Nephron progenitor cell (in vitro differentiated cells): ENCODE data around the gene SLBP.

ENCODE experiments used
- DNase-seq: peaks from one replicate; pipeline ENCODE4 v3.0.0; 2021
- H3K27ac Mint-ChIP-seq: 2 replicates; pipeline ENCODE4 v1.8.0; 2021; ENCODE audit warnings: mild to moderate bottlenecking, moderate library complexity, mixed read lengths
- H3K27me3 Mint-ChIP-seq: 2 replicates; pipeline ENCODE4 v1.8.0; 2021; ENCODE audit warnings: mild to moderate bottlenecking, low read depth, mixed read lengths; ENCODE audit not compliant: poor library complexity
- H3K36me3 Mint-ChIP-seq: 2 replicates; pipeline ENCODE4 v1.8.0; 2021; ENCODE audit warnings: low read depth, mixed read lengths
- H3K4me1 Mint-ChIP-seq: 2 replicates; pipeline ENCODE4 v1.8.0; 2021; ENCODE audit warnings: mixed read lengths
- H3K4me3 Mint-ChIP-seq: 2 replicates; pipeline ENCODE4 v1.8.0; 2021; ENCODE audit warnings: mild to moderate bottlenecking, moderate library complexity, mixed read lengths
- H3K9me3 Mint-ChIP-seq: 2 replicates; pipeline ENCODE4 v1.8.0; 2021; ENCODE audit warnings: mild to moderate bottlenecking, moderate library complexity, mixed read lengths
- TF ChIP-seq, protein P1 (sequence below): fragments of 200-600 bp; sonication (generic); IDR thresholded peaks from 2 replicates; pipeline ENCODE4 v1.5.0; 2021; ENCODE audit warnings: antibody characterized with exemption

SLBP gene

DNA sequence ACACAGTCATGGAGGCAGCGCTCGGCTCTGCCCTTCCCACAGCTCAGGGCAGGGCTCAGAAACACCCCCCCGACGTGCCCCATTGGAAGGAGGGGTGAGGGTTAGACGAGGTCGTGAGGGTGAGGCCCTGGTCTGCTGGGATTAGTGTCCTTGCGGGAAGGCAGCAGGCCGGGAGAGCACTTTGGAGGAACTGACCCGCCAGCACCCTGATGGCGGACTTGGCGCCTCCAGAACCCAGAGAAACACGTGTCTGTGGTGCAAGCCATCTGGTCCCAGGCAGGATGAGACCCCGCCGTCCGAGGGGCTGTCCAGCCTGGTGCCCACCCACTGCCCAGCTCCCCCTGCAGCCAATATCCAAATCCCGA is 35.5 kb upstream of the SLBP start:
- DNase-seq = no peak
- no peaks in the 10 kb centered on the region for H3K4me1 Mint-ChIP-seq

GRCh38 chr4:1746919-1747602 is 34.9 kb upstream of the SLBP start:
- Mint-ChIP-seq H3K4me1 (no peaks in the 10 kb centered on the region), H3K36me3 (peaks cover 13% of the 10 kb centered on the region), H3K9me3 (no peaks in the 10 kb centered on the region), H3K27ac (no peak overlapping the region), H3K4me3 (no peak overlapping the region), H3K27me3 (peaks cover 4% of the 10 kb centered on the region)
- TF ChIP-seq, protein P1, sequence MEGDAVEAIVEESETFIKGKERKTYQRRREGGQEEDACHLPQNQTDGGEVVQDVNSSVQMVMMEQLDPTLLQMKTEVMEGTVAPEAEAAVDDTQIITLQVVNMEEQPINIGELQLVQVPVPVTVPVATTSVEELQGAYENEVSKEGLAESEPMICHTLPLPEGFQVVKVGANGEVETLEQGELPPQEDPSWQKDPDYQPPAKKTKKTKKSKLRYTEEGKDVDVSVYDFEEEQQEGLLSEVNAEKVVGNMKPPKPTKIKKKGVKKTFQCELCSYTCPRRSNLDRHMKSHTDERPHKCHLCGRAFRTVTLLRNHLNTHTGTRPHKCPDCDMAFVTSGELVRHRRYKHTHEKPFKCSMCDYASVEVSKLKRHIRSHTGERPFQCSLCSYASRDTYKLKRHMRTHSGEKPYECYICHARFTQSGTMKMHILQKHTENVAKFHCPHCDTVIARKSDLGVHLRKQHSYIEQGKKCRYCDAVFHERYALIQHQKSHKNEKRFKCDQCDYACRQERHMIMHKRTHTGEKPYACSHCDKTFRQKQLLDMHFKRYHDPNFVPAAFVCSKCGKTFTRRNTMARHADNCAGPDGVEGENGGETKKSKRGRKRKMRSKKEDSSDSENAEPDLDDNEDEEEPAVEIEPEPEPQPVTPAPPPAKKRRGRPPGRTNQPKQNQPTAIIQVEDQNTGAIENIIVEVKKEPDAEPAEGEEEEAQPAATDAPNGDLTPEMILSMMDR = no peak
- DNase-seq = no peak

More for the DNA sequence above, 35.5 kb upstream of the SLBP start:
- no peak overlapping the region for H3K27ac Mint-ChIP-seq
- no peak overlapping the region for H3K4me3 Mint-ChIP-seq
- H3K27me3 Mint-ChIP-seq = peaks cover 4% of the 10 kb centered on the region
- no peaks in the 10 kb centered on the region for H3K9me3 Mint-ChIP-seq
- TF ChIP-seq, protein P1 = no peak
- H3K36me3 Mint-ChIP-seq = peaks cover 10% of the 10 kb centered on the region

DNA sequence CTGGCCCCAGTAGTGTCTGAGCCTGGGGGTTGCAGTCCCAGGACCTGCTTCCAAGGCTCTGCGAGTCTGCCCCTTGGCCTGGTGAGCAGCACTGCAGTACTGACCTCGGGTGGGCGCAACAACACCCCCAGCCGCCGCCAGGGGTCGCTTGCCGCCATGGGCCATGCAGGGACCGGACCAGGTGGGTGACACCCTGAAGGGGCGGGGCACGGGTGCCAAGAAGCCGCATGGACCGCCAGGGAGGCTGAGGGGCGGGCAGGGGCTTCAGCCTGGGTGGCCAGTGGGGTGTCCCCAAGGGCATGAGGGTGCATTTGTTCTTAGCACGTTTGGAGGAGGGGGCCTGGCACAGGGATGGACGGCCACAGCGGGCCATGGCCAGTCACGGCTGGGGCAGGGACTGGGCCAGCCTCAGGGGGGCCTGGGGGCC is 34.2 kb upstream of the SLBP start:
- Mint-ChIP-seq H3K27ac (no peak overlapping the region), H3K27me3 (peaks cover 4% of the 10 kb centered on the region), H3K4me1 (no peaks in the 10 kb centered on the region), H3K4me3 (no peak overlapping the region), H3K9me3 (no peaks in the 10 kb centered on the region), H3K36me3 (peaks cover 21% of the 10 kb centered on the region)
- peak; percentile 98 for DNase-seq
- TF ChIP-seq, protein P1 = peak; percentile 97

- TF ChIP-seq, protein P1 = no peak
- Mint-ChIP-seq H3K9me3 (no peaks in the 10 kb centered on the region), H3K36me3 (peaks cover 27% of the 10 kb centered on the region), H3K27me3 (peaks cover 4% of the 10 kb centered on the region), H3K27ac (no peak overlapping the region), H3K4me1 (no peaks in the 10 kb centered on the region), H3K4me3 (no peak overlapping the region)
- no peak for DNase-seq
Observed at GRCh38 chr4:1745697-1746096, 33.6 kb upstream of the SLBP start.

- TF ChIP-seq, protein P1 = no peak
- Mint-ChIP-seq H3K9me3 (no peaks in the 10 kb centered on the region), H3K4me3 (no peak overlapping the region), H3K27ac (no peak overlapping the region), H3K4me1 (no peaks in the 10 kb centered on the region), H3K36me3 (peaks cover 30% of the 10 kb centered on the region), H3K27me3 (peaks cover 4% of the 10 kb centered on the region)
- no peak for DNase-seq
Observed at GRCh38 chr4:1745165-1745564, 33.0 kb upstream of the SLBP start.

DNA sequence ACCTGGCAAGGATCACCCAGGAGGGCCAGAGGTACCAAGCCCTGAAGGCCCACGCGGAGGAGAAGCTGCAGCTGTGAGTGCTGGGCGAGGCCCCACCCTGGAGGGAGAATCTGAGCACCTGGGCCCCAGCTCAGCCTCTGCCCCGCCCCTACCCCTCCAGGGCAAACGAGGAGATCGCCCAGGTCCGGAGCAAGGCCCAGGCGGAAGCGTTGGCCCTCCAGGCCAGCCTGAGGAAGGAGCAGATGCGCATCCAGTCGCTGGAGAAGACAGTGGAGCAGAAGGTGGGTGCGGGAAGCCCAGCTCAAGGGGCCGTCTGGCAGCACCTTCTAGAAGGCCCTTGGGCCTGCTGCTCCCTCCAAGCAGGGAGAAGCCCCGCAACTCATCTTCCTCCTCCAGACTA is 32.4 kb upstream of the SLBP start:
- peaks cover 30% of the 10 kb centered on the region for H3K36me3 Mint-ChIP-seq
- no peaks in the 10 kb centered on the region for H3K9me3 Mint-ChIP-seq
- no peak for DNase-seq

More for the DNA sequence above, 32.4 kb upstream of the SLBP start:
- no peaks in the 10 kb centered on the region for H3K4me1 Mint-ChIP-seq
- peaks cover 4% of the 10 kb centered on the region for H3K27me3 Mint-ChIP-seq
- TF ChIP-seq, protein P1 = no peak
- no peak overlapping the region for H3K27ac Mint-ChIP-seq
- no peak overlapping the region for H3K4me3 Mint-ChIP-seq
